ENCODE data around the gene IFIT1B.

The IFIT1B gene

DNA sequence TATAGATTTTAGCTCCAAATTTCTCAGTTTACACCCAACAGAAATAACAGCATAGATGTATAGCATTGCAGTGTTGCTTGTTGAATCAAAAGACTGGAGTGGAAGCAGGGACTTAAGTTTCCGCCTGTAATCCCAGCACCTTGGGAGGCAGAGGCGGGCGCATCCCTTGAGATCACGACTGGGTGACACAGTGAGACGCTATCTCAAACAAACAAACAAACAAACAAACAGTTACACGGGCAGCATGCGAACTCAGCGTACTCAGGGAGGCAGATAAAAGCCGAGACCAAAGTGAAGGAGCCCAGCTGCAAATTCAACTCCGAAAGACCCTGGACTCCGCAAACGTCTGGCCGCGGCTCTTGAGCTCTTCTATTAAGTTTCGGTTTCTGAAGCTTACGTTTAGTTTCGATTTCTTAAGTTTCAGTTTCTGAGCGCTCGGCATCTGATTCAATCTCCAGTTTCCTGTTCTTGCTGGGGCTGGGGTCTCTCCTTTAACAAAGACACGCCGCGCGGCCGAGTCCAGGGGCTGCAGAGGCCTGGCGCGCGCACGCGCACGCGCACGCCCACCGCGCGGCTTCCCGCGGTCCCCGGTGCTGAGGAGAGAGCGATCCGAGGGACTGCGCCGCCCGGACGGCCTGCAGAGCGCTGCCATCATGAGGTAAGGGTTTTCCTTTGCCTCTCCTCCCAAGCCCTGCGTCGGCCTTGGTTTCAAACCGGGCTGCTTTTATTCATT is 36.5 kb downstream of the IFIT1B start, which contains the start of gene IFIT5:
TSS of gene IFIT5 (plus strand) at position 423 of the 733 bp plus-strand sequence. CDS start at position 654, 231 bp downstream.
- peak; percentile 94 for DNase-seq

- peak; percentile 65 for DNase-seq
These were observed 37.3 kb downstream of the IFIT1B start for GRCh38 chr10:89414879-89415821.

- no peak for DNase-seq
These were observed 38.6 kb downstream of the IFIT1B start for GRCh38 chr10:89416465-89416864.

DNA sequence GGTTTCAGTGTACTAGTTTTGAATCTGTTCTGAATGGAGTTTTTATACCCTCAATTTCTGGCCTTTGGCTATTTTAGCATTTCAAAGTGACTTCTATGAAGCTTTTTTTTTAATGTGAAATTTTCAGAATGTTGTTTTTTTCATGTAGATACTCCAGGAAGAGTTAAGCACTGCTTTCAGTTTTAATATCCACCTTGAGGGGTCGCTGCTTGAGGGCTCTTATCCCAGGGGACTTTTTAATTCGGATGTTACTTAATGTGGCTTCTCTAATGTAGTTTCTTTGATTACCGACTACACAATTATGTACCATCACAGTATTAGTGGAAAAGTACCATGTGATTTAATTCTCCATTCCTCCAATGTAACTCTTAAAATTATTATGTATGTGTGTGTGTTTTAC is 41.7 kb downstream of the IFIT1B start:
- DNase-seq = no peak

DNA sequence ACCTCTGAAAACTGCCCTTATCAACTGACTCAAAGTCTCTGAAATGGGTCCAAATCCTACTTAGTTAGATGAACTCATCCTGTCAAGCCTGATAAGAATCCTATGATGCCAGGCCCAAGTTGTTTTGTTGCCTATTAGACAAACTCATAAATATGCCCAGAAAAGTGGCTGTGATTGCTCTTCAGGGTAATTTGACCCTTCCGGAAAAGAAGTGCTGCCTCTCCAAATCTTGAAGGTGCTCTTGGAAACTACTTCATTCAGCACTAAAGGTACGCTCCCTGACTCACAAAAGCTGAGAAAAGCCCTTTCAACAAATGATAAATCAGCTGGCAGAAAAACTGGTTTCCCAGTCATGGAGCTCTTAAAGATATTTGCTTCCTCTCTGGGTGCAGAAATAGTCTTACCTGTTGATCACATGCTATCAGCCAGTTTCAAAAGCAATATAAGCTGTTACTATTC is 43.2 kb downstream of the IFIT1B start:
- no peak for DNase-seq

GRCh38 chr10:89425000-89425399 is 47.1 kb downstream of the IFIT1B start:
- no peak for DNase-seq

DNA sequence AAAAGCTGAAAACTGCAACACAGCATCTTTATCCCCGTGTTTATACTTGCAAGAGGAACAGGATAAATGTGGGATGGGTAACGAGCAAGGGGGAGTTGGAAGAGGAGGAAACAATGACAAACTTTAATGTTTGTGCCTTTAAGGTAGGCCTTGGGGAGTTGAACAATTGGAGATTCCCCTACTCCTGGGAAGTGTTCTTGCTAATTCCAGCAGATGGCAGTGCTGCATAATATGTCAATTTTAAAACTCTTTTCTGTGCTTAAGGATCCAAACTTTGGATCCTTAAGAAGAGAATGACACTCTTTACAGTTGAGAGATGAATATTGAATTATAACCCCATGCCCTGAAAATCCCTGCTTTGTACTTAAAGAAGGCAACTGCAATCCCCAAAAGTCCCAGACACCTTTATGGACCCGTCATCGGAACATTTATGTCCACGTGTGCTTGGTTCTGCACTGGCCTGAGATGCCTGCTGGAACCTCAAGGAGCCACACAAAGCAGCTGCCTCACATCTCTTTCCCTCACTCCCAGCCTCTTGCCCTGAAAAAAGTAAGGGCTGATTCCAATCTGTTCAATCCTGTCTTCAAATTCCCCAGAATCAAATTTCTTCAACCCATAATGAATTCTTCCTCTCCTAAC is 48.5 kb downstream of the IFIT1B start:
- peak; percentile 36 for DNase-seq

DNA sequence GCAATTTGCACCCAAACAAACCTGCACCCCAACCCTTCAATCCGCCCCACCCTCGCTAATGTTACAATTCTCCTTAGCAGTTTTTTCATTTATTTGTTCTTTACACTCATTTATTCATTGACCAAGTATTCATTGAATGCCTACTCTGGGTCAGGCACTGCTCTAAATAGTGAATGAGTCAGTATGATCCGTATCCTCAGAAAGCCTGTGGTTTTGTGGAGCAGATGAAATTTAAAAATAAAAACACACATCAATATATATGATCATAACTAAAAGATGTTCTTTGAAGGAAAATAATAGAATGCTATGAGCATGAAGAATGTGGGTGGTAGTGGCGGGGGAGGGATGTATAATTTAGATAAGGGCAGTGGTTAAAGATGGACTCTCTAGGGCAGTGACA is 49.8 kb downstream of the IFIT1B start:
- DNase-seq = no peak

DNA sequence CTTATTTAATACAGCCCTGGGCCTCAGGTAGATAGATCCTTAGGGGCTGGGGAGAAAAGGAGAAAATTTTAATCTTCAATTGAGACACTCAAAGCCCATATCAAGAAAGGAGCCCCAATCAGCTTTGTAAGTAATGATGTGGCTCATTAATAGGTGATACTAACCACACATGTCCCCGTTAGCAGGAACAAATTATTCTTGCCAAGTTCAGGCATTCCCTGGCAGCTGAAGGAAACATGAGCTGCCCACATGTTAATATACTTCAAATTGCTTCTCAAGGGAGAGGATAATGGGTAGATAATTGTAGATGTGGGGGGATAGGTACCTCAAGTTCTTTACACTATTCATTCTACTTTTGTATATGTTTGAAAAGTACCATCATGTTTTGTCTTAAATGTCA is 51.0 kb downstream of the IFIT1B start:
- DNase-seq = no peak

GRCh38 chr10:89431977-89432376 is 54.1 kb downstream of the IFIT1B start:
- no peak for DNase-seq
